Peyer's patch (tissue), 4 donors: ENCODE results near the gene VTCN1. TPM values are rescaled to one million over a fixed set of nuclear protein-coding genes. Genes with fewer than 3 reads are reported as not detected.

Experiments
- DNase-seq, 3 donors: peaks; one replicate each; pipeline ENCODE4 v3.0.0-alpha.2; 2017 to 2019
- H3K27ac ChIP-seq, 4 donors: fragments of 200-600 bp; sonication (generic); one replicate each; pipeline ENCODE4 v1.5.1; 2016 to 2019
- H3K27me3 ChIP-seq, 2 donors: fragments of 200-600 bp; sonication (generic); one replicate each; pipeline ENCODE4 v1.5.1; 2019
- H3K36me3 ChIP-seq, 3 donors: fragments of 200-600 bp; sonication (generic); one replicate each; pipeline ENCODE4 v1.5.1; 2016 to 2019
- H3K4me1 ChIP-seq, 4 donors: fragments of 200-600 bp; sonication (generic); one replicate each; pipeline ENCODE4 v1.5.1; 2016 to 2019
- H3K4me3 ChIP-seq, 4 donors: fragments of 200-600 bp; sonication (generic); 1 replicate in 3 of 4; 2 replicates in 1 of 4; pipeline ENCODE4 v1.5.1; 2016 to 2019; ENCODE audit warnings: mild to moderate bottlenecking in 1 of 4
- H3K9me3 ChIP-seq, 4 donors: fragments of 200-600 bp; sonication (generic); one replicate each; pipeline ENCODE4 v1.5.1; 2016 to 2019; ENCODE audit warnings: mild to moderate bottlenecking in 1 of 4
- CTCF ChIP-seq, 6 experiments: fragments of 450-650 bp in 4 of 6; fragments of 200-600 bp in 2 of 6; sonication (generic) in 1 of 6; IDR thresholded peaks; one replicate each; pipeline ENCODE4 v1.5.1; 2017 to 2019; ENCODE audit warnings: antibody characterized with exemption in 6 of 6, mild to moderate bottlenecking in 3 of 6, moderate library complexity in 1 of 6
- POLR2A ChIP-seq, 2 donors: fragments of 450-650 bp; IDR thresholded peaks; one replicate each; pipeline ENCODE4 v1.5.1; 2017; ENCODE audit warnings: antibody characterized with exemption in 2 of 2, mild to moderate bottlenecking in 2 of 2, moderate library complexity in 2 of 2
- total RNA-seq, 4 donors: library from RNA; depleted of rRNA; stranded (reverse); fragments of >200 nt; gene quantifications; one replicate each; pipeline ENCODE4 v1.1.0, GENCODE V29; 2016

The VTCN1 gene
- total RNA-seq, 4 donors from 2014 or later: not detected

- TF ChIP-seq CTCF (IDR thresholded peaks at IDR 0.05) (no peak), POLR2A (IDR thresholded peaks at IDR 0.05) (no peak)
- Histone ChIP-seq H3K4me3 (no peak overlapping the region), H3K36me3 (no peaks in the 10 kb centered on the region), H3K4me1 (no peaks in the 10 kb centered on the region), H3K9me3 (peaks cover 0 to 3% (median 0%) of the 10 kb centered on the region in 4 donors), H3K27ac (no peak overlapping the region), H3K27me3 (no peaks in the 10 kb centered on the region)
- no peak for DNase-seq
Measured at GRCh38 chr1:117189726-117190125, 21.0 kb downstream of the VTCN1 start.

- Histone ChIP-seq H3K27ac (no peak overlapping the region), H3K9me3 (peaks cover 0 to 3% (median 0%) of the 10 kb centered on the region in 4 donors), H3K27me3 (no peaks in the 10 kb centered on the region), H3K4me1 (no peaks in the 10 kb centered on the region), H3K36me3 (no peaks in the 10 kb centered on the region), H3K4me3 (no peak overlapping the region)
- no peak for TF ChIP-seq CTCF (IDR thresholded peaks at IDR 0.05)
- TF ChIP-seq POLR2A (IDR thresholded peaks at IDR 0.05): no peak
- DNase-seq: no peak
Measured at GRCh38 chr1:117188816-117189437, 21.8 kb downstream of the VTCN1 start.

- Histone ChIP-seq H3K9me3 (peaks cover 0 to 3% (median 0%) of the 10 kb centered on the region in 4 donors), H3K27ac (no peak overlapping the region), H3K4me3 (no peak overlapping the region), H3K27me3 (no peaks in the 10 kb centered on the region), H3K4me1 (no peaks in the 10 kb centered on the region), H3K36me3 (no peaks in the 10 kb centered on the region)
- DNase-seq: no peak
- TF ChIP-seq CTCF (IDR thresholded peaks at IDR 0.05) (no peak), POLR2A (IDR thresholded peaks at IDR 0.05) (no peak)
Measured at GRCh38 chr1:117188170-117188815, 22.4 kb downstream of the VTCN1 start.

- DNase-seq: no peak
- no peak for TF ChIP-seq POLR2A (IDR thresholded peaks at IDR 0.05)
- no peak for TF ChIP-seq CTCF (IDR thresholded peaks at IDR 0.05)
- H3K4me3 ChIP-seq: no peak overlapping the region
Measured at GRCh38 chr1:117183112-117183511, 27.6 kb downstream of the VTCN1 start.

GRCh38 chr1:117182319-117182718, 28.4 kb downstream of the VTCN1 start:
- H3K9me3 ChIP-seq: no peaks in the 10 kb centered on the region
- H3K36me3 ChIP-seq: no peaks in the 10 kb centered on the region
- H3K27ac ChIP-seq: no peak overlapping the region
- H3K4me1 ChIP-seq: no peaks in the 10 kb centered on the region
- no peaks in the 10 kb centered on the region for H3K27me3 ChIP-seq
- DNase-seq: no peak
- H3K4me3 ChIP-seq: no peak overlapping the region
- TF ChIP-seq CTCF (IDR thresholded peaks at IDR 0.05): no peak
- no peak for TF ChIP-seq POLR2A (IDR thresholded peaks at IDR 0.05)

More at GRCh38 chr1:117183112-117183511, 27.6 kb downstream of the VTCN1 start:
- no peaks in the 10 kb centered on the region for H3K4me1 ChIP-seq
- H3K9me3 ChIP-seq: no peaks in the 10 kb centered on the region
- H3K36me3 ChIP-seq: no peaks in the 10 kb centered on the region
- H3K27ac ChIP-seq: no peak overlapping the region
- no peaks in the 10 kb centered on the region for H3K27me3 ChIP-seq
